ENCODE measurements around the gene ANKRD35.

GRCh38 chr1:145893306-145894055, 7.8 kb upstream of the ANKRD35 start:
- TF ChIP-seq CTCF (IDR thresholded peaks at IDR 0.05; ENCODE audit: low read depth, low read length) (no peak), POLR2A (IDR thresholded peaks at IDR 0.05; ENCODE audit: extremely low read depth, insufficient read length) (no peak)

Data from NB4 (cell line).